Fibroblast of villous mesenchyme (primary cell): ENCODE data around the gene LIMS1. TPM values are rescaled to one million over a fixed set of nuclear protein-coding genes. Genes with fewer than 3 reads are reported as not detected.

Experiments used
- small RNA-seq: library from RNA; depleted of rRNA; stranded (forward); fragments of <200 nt; gene quantifications from one replicate; pipeline ENCODE3, GENCODE V24; 2012
- total RNA-seq: library from RNA; depleted of rRNA; stranded (reverse); fragments of >200 nt; gene quantifications from 2 replicates; pipeline ENCODE4 v1.2.3, GENCODE V29; 2012

Gene LIMS1
- total RNA-seq, 1 donor: 152 TPM

Small RNA genes lying within 50 kb of the gene (small RNA-seq; reads per million reads assigned to genes)
- gene AC010095.1: not detected

Other genes with a start within 250 kb of the LIMS1 start
- not detected in 2 replicates for gene SULT1C2, start 245.6 kb upstream of the LIMS1 start, total RNA-seq
- gene SULT1C4, start 156.5 kb upstream of the LIMS1 start, total RNA-seq: 0.32 and 0.43 TPM in 2 replicates
- gene GCC2, start 85.3 kb upstream of the LIMS1 start, total RNA-seq: 21.3 and 30.7 TPM in 2 replicates
- 71.8 and 92.0 TPM in 2 replicates for gene RANBP2, start 185.0 kb downstream of the LIMS1 start, total RNA-seq